ENCODE results near the gene SIGMAR1.

SIGMAR1 gene

DNA sequence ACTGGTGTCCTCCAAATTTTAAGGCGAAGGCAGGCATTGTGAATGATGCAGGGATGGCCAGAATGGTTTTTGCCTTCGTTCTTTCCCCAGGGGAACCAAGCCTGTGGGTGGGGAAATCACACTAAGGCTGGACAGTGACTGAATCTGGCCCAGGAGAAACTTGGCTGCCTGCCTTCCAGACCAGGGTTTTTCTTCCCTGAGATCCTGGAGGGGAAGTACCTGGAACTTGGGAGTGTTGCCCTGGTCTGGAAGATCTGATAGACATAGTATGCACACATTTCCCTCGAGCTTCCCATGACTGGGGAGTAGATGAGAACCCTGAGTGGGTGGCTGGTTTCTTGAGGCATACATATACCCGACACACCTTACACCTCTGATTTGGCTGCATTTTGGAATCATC, 13.7 kb upstream of the SIGMAR1 start:
- TF ChIP-seq, protein P1, sequence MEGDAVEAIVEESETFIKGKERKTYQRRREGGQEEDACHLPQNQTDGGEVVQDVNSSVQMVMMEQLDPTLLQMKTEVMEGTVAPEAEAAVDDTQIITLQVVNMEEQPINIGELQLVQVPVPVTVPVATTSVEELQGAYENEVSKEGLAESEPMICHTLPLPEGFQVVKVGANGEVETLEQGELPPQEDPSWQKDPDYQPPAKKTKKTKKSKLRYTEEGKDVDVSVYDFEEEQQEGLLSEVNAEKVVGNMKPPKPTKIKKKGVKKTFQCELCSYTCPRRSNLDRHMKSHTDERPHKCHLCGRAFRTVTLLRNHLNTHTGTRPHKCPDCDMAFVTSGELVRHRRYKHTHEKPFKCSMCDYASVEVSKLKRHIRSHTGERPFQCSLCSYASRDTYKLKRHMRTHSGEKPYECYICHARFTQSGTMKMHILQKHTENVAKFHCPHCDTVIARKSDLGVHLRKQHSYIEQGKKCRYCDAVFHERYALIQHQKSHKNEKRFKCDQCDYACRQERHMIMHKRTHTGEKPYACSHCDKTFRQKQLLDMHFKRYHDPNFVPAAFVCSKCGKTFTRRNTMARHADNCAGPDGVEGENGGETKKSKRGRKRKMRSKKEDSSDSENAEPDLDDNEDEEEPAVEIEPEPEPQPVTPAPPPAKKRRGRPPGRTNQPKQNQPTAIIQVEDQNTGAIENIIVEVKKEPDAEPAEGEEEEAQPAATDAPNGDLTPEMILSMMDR (IDR thresholded peaks at IDR 0.05; ENCODE audit: extremely low read depth, insufficient read depth, missing control alignments) = no peak
- in situ Hi-C loops (cut with MboI; ENCODE audit: low pct_unique_long_range_greater_than_20kb, low sequenced_read_pairs, unreplicated experiment) = no loop called here
- DNase-seq (ENCODE audit: low spot score) = no peak

DNA sequence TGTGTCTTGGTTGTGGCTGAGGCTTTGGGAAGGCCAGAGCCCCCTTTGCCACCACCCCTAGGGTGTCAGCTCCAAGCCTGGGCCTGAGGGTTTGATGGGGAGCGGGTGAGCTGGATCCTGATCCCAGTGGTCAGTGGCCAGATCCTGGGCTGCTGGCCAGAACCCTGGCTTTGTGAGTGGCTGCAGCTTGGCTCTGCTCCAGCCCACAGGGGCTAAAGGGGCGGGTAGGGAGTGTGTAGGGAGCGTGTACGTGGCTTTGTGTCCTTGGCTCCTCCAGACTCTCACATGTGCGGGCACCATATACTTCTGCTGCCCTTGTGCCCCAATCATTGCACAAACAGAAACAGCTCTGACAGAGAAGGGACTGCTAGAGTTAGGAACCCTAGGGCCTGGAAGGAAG, 13.2 kb upstream of the SIGMAR1 start:
- in situ Hi-C loops (cut with MboI; ENCODE audit: low pct_unique_long_range_greater_than_20kb, low sequenced_read_pairs, unreplicated experiment) = no loop called here
- TF ChIP-seq, protein P1 (IDR thresholded peaks at IDR 0.05; ENCODE audit: extremely low read depth, insufficient read depth, missing control alignments) = no peak
- DNase-seq (ENCODE audit: low spot score) = no peak

DNA sequence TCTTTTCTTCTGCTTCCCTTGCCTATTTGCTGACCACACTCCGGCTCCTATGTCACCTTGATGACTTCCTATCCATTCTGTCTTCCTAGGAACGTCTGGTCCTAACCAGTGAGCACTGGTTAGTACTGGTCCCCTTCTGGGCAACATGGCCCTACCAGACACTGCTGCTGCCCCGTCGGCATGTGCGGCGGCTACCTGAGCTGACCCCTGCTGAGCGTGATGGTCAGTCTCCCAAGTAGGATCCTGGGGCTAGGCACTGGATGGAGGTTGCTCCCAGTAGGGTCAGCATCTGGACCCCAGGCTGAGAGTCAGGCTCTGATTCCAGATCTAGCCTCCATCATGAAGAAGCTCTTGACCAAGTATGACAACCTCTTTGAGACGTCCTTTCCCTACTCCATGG, 11.1 kb upstream of the SIGMAR1 start:
- in situ Hi-C loops (cut with MboI; ENCODE audit: low pct_unique_long_range_greater_than_20kb, low sequenced_read_pairs, unreplicated experiment) = no loop called here
- TF ChIP-seq, protein P1 (IDR thresholded peaks at IDR 0.05; ENCODE audit: extremely low read depth, insufficient read depth, missing control alignments) = no peak
- DNase-seq (ENCODE audit: low spot score) = no peak

DNA sequence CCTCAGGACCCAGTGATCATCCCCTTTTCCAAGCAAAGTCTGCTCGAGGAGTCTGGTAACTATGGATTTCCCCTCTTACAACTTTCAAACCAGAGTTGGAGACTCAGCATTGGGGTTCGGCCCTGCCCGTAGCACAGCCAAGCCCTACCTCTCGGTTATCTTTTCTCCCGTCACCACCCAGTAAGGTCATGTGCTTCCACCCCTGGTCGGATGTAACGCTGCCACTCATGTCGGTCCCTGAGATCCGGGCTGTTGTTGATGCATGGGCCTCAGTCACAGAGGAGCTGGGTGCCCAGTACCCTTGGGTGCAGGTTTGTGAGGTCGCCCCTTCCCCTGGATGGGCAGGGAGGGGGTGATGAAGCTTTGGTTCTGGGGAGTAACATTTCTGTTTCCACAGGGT, 10.1 kb upstream of the SIGMAR1 start:
- TF ChIP-seq, protein P1 (IDR thresholded peaks at IDR 0.05; ENCODE audit: extremely low read depth, insufficient read depth, missing control alignments) = no peak
- in situ Hi-C loops (cut with MboI; ENCODE audit: low pct_unique_long_range_greater_than_20kb, low sequenced_read_pairs, unreplicated experiment) = no loop called here

DNA sequence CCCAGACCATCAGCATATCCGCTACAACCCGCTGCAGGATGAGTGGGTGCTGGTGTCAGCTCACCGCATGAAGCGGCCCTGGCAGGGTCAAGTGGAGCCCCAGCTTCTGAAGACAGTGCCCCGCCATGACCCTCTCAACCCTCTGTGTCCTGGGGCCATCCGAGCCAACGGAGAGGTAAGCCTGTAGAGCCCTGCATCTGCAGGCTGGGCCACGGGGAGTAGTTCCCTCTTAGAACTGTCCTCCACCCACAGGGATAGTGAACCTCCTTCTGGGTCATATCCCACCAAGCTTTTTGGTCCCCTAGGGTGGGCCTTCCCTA, 9.5 kb upstream of the SIGMAR1 start:
- in situ Hi-C loops (cut with MboI; ENCODE audit: low pct_unique_long_range_greater_than_20kb, low sequenced_read_pairs, unreplicated experiment) = no loop called here
- TF ChIP-seq, protein P1 (IDR thresholded peaks at IDR 0.05; ENCODE audit: extremely low read depth, insufficient read depth, missing control alignments) = no peak
- no peak for DNase-seq (ENCODE audit: low spot score)

More for the DNA sequence above, 10.1 kb upstream of the SIGMAR1 start:
- DNase-seq (ENCODE audit: low spot score) = no peak

DNA sequence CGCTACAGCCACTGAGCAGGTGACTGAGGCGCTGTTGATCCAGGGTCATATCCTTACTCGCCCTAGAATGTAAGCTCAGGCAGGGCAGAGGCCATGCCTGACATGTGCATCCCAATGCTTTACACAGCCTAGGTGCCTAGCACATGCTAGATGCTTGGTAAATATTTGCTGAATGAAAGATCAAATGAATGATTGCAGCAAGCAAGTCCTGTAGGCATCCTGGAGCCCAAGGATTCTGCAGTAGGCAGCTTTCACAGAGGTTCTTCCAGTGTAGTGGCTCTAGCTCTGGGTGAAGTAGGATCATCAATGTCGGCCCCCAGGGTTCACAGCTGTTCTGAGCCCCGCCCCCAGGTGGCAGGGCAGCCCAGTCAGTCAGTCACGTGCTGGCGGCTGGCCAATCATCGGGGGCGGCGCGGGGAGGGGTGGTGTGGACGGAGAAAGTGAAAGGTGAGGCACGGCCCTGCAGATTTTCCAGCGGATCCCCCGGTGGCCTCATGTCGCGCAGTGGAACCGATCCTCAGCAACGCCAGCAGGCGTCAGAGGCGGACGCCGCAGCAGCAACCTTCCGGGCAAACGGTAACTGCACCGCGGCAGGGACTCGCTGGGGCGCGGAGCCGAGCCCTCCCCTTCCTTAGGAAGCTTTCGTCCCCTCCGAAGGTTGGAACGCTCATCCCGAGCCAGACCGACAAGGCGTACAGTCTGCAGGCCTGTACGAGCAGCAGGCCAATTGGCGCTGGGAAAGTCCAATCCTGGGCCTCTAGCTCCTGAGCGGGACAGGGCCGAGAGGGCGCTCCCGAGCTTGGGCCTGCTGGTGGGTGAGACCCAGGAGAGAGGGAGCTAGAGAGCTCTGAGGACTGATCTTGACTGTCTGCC, 8.9 kb upstream of the SIGMAR1 start, which contains the start of gene GALT:
GALT (plus strand) TSS at position 465 of the 873 bp plus-strand sequence; CDS start at position 495, 30 bp downstream.
- TF ChIP-seq, protein P1 (IDR thresholded peaks at IDR 0.05; ENCODE audit: extremely low read depth, insufficient read depth, missing control alignments) = peak; percentile 55
- DNase-seq (ENCODE audit: low spot score) = peak; percentile 97
- in situ Hi-C loops (cut with MboI; ENCODE audit: low pct_unique_long_range_greater_than_20kb, low sequenced_read_pairs, unreplicated experiment) = no loop called here

Measured in GM13977 (cell line).